ENCODE data around the gene NSMF. TPM values are rescaled to one million over a fixed set of nuclear protein-coding genes. Genes with fewer than 3 reads are reported as not detected.

NSMF gene
- total and polyA plus RNA-seq, 2 of the 4 experiments (the other 2 are of a cell fraction) = 7.7 to 40.9 TPM

- H3K4ac ChIP-seq (ENCODE audit: low read depth, low read length) = no peak overlapping the region
- no peak overlapping the region for H2AK9ac ChIP-seq (replicated peaks; ENCODE audit: low read depth, low read length, poor library complexity)
- H3K18ac ChIP-seq (ENCODE audit: low read depth, low read length) = no peak overlapping the region
- no peaks in the 10 kb centered on the region for H3K27me3 ChIP-seq (ENCODE audit: control insufficient read depth, insufficient read depth, low read length)
- H2BK15ac ChIP-seq (ENCODE audit: low read depth, low read length) = no peak overlapping the region
- WGBS, 2 experiments (ENCODE audit: extremely low coverage in 2 of 2, insufficient read length in 1 of 2) = 83% methylated on average over 12 of the region's 24 CpGs; no CpG with 5 or more reads in 1 of the 2 experiments
- intact Hi-C loops (cut with micrococcal nuclease) (no loop called here), in situ Hi-C loops (cut with MboI; ENCODE audit: low sequenced_read_pairs) (no loop called here), dilution Hi-C loops (cut with HindIII; ENCODE audit: low sequenced_read_pairs, unreplicated experiment) (no loop called here)
- no peak overlapping the region for H2BK5ac ChIP-seq (ENCODE audit: low read depth, low read length, poor library complexity, severe bottlenecking)
- H2AK5ac ChIP-seq (ENCODE audit: low read depth, low read length) = no peak overlapping the region
- no peaks in the 10 kb centered on the region for H4K20me1 ChIP-seq (ENCODE audit: insufficient read depth, low read length)
- POLR2A ChIA-PET (ENCODE audit: unreplicated experiment) = no interaction called here
- H3K4me3 ChIP-seq (ENCODE audit: insufficient read depth, low read depth, low read length) = no peak overlapping the region
- H3K4me1 ChIP-seq (ENCODE audit: control insufficient read depth, insufficient read depth, low read length) = peaks cover 3% of the 10 kb centered on the region
- H3K79me1 ChIP-seq (ENCODE audit: low read depth in 1 of 2, low read length in 2 of 2) = no peaks in the 10 kb centered on the region
- no peak for DNase-seq
- no peaks in the 10 kb centered on the region for H3K36me3 ChIP-seq (ENCODE audit: control insufficient read depth, insufficient read depth, low read length)
- H3K56ac ChIP-seq (ENCODE audit: extremely low read depth, insufficient read depth, low read length) = no peak overlapping the region
- TF ChIP-seq POLR2A (IDR thresholded peaks at IDR 0.05; ENCODE audit: low read depth, low read length) (no peak), RCOR1 (IDR thresholded peaks at IDR 0.05; ENCODE audit: insufficient replicate concordance, low read length) (no peak), MXI1 (IDR thresholded peaks at IDR 0.05; ENCODE audit: borderline replicate concordance, low read depth, low read length) (no peak), ELK1 (IDR thresholded peaks at IDR 0.05; ENCODE audit: borderline replicate concordance, low read depth, low read length) (no peak), MAFK (IDR thresholded peaks at IDR 0.05; ENCODE audit: low read depth, low read length) (no peak), RAD21 (IDR thresholded peaks at IDR 0.05; ENCODE audit: low read length) (no peak), CHD1 (IDR thresholded peaks at IDR 0.05; ENCODE audit: low read depth, low read length) (no peak), RFX5 (IDR thresholded peaks at IDR 0.05; ENCODE audit: low read depth, low read length) (no peak), FOS (IDR thresholded peaks at IDR 0.05; ENCODE audit: low read depth, low read length) (no peak)
- H4K5ac ChIP-seq (ENCODE audit: low read depth, low read length) = no peak overlapping the region
- no peak overlapping the region for H3K23ac ChIP-seq (ENCODE audit: low read depth, low read length)
- no peaks in the 10 kb centered on the region for H3K9me1 ChIP-seq (ENCODE audit: insufficient read depth, low read length)
- H3K27ac ChIP-seq (ENCODE audit: insufficient read depth, low read length) = no peak overlapping the region
- H3K14ac ChIP-seq (replicated peaks; ENCODE audit: low read depth, low read length) = no peak overlapping the region
- no peak overlapping the region for H4K8ac ChIP-seq (ENCODE audit: low read depth in 2 of 2, low read length in 2 of 2)
- H3K9ac ChIP-seq (ENCODE audit: low read depth, low read length) = no peak overlapping the region
- H2BK120ac ChIP-seq (ENCODE audit: low read depth, low read length) = no peak overlapping the region
- CTCF ChIA-PET = interaction anchor here (1.0 kb wide), 1 partner anchor 9 kb away, joined by 3 read pairs; no protein-coding TSS in a partner anchor
- no peak overlapping the region for H4K91ac ChIP-seq (ENCODE audit: insufficient read depth, low read depth, low read length)
- no peak overlapping the region for H2AFZ ChIP-seq (replicated peaks; ENCODE audit: low read length, poor library complexity)
- H3K9me3 ChIP-seq (ENCODE audit: control insufficient read depth, insufficient read depth, low read length) = no peaks in the 10 kb centered on the region
- no peak overlapping the region for H3K4me2 ChIP-seq (ENCODE audit: low read depth, low read length)
- H2BK20ac ChIP-seq (ENCODE audit: low read depth, low read length) = no peak overlapping the region
- no peak for ATAC-seq (ENCODE audit: low read depth)
- BruUV-seq (replicated peaks) = no TSS peak
These were observed 22.2 kb downstream of the NSMF start for GRCh38 chr9:137436761-137437600.

Data from IMR-90 (cell line).